ENCODE data around the gene HOXD11. TPM values are rescaled to one million over a fixed set of nuclear protein-coding genes. Genes with fewer than 3 reads are reported as not detected.

HOXD11 gene
- total RNA-seq, 1 donor from 2014 or later: not detected

GRCh38 chr2:176081376-176081836 lies 25.7 kb upstream of the HOXD11 start:
- no peak for DNase-seq

GRCh38 chr2:176081837-176082524 lies 25.1 kb upstream of the HOXD11 start:
- DNase-seq: no peak

- DNase-seq: no peak
These were observed 24.6 kb upstream of the HOXD11 start for GRCh38 chr2:176082525-176082823.

GRCh38 chr2:176082824-176083751 lies 24.0 kb upstream of the HOXD11 start:
- no peak for DNase-seq

- no peak for DNase-seq
These were observed 23.3 kb upstream of the HOXD11 start, which contains the start of gene EVX2 for GRCh38 chr2:176083796-176084261. Gene EVX2 (minus strand): TSS chr2:176083962. CDS start chr2:176083776, 186 bp downstream.

GRCh38 chr2:176084611-176085119 lies 22.4 kb upstream of the HOXD11 start:
- DNase-seq: no peak

- DNase-seq: no peak
These were observed 21.8 kb upstream of the HOXD11 start for GRCh38 chr2:176085120-176085788.

- peak; percentile 74 for DNase-seq
These were observed 21.0 kb upstream of the HOXD11 start for GRCh38 chr2:176085861-176086771.

GRCh38 chr2:176087330-176088047 lies 19.6 kb upstream of the HOXD11 start:
- no peak for DNase-seq

GRCh38 chr2:176088048-176088936 lies 18.8 kb upstream of the HOXD11 start:
- peak; percentile 83 for DNase-seq

GRCh38 chr2:176088937-176089842 lies 17.9 kb upstream of the HOXD11 start:
- no peak for DNase-seq

GRCh38 chr2:176089843-176090395 lies 17.2 kb upstream of the HOXD11 start:
- DNase-seq: no peak

- DNase-seq: no peak
These were observed 16.2 kb upstream of the HOXD11 start for GRCh38 chr2:176090862-176091261.

- DNase-seq: no peak
These were observed 15.5 kb upstream of the HOXD11 start for GRCh38 chr2:176091329-176092258.

- DNase-seq: no peak
These were observed 14.6 kb upstream of the HOXD11 start, which contains the start of gene HOXD13 for GRCh38 chr2:176092270-176093144. Gene HOXD13 (plus strand): TSS chr2:176092721. CDS start chr2:176092891, 170 bp downstream.

Data from tongue (tissue), 2 donors.